ENCODE data around the gene SLF2.

Gene SLF2

GRCh38 chr10:100886963-100887362, 25.8 kb upstream of the SLF2 start:
- H3K9me3 Mint-ChIP-seq = no peaks in the 10 kb centered on the region
- ATAC-seq (no peak), DNase-seq (no peak)
- no peak overlapping the region for H3K27ac Mint-ChIP-seq
- H3K36me3 Mint-ChIP-seq (ENCODE audit: low read depth) = no peaks in the 10 kb centered on the region
- no peak overlapping the region for H3K4me3 Mint-ChIP-seq
- peaks cover 12% of the 10 kb centered on the region for H3K27me3 Mint-ChIP-seq
- H3K4me1 Mint-ChIP-seq = no peaks in the 10 kb centered on the region

GRCh38 chr10:100887761-100888296, 24.9 kb upstream of the SLF2 start:
- no peaks in the 10 kb centered on the region for H3K9me3 Mint-ChIP-seq
- no peak overlapping the region for H3K27ac Mint-ChIP-seq
- no peaks in the 10 kb centered on the region for H3K4me1 Mint-ChIP-seq
- no peaks in the 10 kb centered on the region for H3K36me3 Mint-ChIP-seq (ENCODE audit: low read depth)
- H3K27me3 Mint-ChIP-seq = peaks cover 14% of the 10 kb centered on the region
- DNase-seq (no peak), ATAC-seq (no peak)
- H3K4me3 Mint-ChIP-seq = no peak overlapping the region

GRCh38 chr10:100888957-100889356, 23.8 kb upstream of the SLF2 start:
- no peak for ATAC-seq
- no peaks in the 10 kb centered on the region for H3K4me1 Mint-ChIP-seq
- no peak overlapping the region for H3K4me3 Mint-ChIP-seq
- H3K27me3 Mint-ChIP-seq = peaks cover 14% of the 10 kb centered on the region
- H3K9me3 Mint-ChIP-seq = no peaks in the 10 kb centered on the region
- H3K27ac Mint-ChIP-seq = no peak overlapping the region
- no peak for DNase-seq
- no peaks in the 10 kb centered on the region for H3K36me3 Mint-ChIP-seq (ENCODE audit: low read depth)

DNA sequence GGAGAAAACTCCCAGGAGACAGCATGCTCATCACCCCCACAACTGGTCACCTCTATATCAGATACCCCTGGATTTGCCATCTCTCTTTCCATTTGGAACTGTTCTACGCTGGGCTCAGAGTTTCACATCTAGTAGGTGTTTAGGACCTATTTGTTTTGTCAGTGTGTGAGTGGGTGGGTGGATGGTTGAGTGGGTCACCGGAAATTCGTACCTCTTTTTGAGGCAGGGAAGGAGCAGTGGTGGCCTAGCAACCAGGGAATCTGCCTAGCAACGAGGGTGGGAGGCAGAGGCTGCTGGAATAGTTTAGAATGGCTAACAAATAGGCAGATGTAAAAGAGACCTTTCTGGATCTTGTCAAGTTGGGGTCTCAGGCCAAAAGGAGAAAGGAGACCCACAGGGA, 23.2 kb upstream of the SLF2 start:
- no peaks in the 10 kb centered on the region for H3K36me3 Mint-ChIP-seq (ENCODE audit: low read depth)
- peaks cover 14% of the 10 kb centered on the region for H3K27me3 Mint-ChIP-seq
- no peaks in the 10 kb centered on the region for H3K4me1 Mint-ChIP-seq
- H3K9me3 Mint-ChIP-seq = no peaks in the 10 kb centered on the region
- H3K4me3 Mint-ChIP-seq = no peak overlapping the region
- ATAC-seq (no peak), DNase-seq (no peak)
- H3K27ac Mint-ChIP-seq = no peak overlapping the region

DNA sequence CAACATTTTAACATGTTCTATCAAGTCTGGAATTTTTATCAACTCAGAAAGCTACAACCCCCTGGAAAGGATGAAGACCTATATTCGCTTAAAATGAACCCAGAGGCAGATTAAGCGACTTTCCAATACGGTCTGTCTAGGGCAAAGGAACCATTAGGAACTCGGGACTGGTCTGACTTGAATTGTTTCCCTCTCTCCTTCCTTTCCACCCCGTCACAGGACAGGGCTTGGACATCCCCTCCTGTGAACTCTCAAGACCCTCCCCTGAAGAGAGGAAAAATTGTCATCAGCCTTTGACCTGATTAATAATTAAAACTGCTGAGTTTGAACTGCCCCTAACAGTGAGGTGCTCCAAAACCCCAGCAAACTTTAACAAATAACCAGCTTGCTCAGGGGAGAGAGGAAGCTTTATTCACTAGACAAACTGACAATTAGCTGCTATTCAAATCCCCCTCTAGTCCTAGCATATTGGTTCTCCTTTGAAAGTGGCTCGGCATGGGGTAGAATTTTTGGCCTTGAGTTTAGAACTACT, 22.6 kb upstream of the SLF2 start:
- Mint-ChIP-seq H3K27me3 (peaks cover 15% of the 10 kb centered on the region), H3K9me3 (no peaks in the 10 kb centered on the region), H3K4me1 (no peaks in the 10 kb centered on the region), H3K36me3 (ENCODE audit: low read depth) (no peaks in the 10 kb centered on the region), H3K27ac (no peak overlapping the region), H3K4me3 (no peak overlapping the region)
- no peak for DNase-seq
- no peak for ATAC-seq

- no peaks in the 10 kb centered on the region for H3K9me3 Mint-ChIP-seq
- no peaks in the 10 kb centered on the region for H3K36me3 Mint-ChIP-seq (ENCODE audit: low read depth)
- no peak overlapping the region for H3K4me3 Mint-ChIP-seq
- ATAC-seq = no peak
- H3K27ac Mint-ChIP-seq = no peak overlapping the region
- DNase-seq = no peak
- H3K27me3 Mint-ChIP-seq = peaks cover 20% of the 10 kb centered on the region
- no peaks in the 10 kb centered on the region for H3K4me1 Mint-ChIP-seq
Measured at GRCh38 chr10:100890673-100891317, 22.0 kb upstream of the SLF2 start.

GRCh38 chr10:100894033-100894432, 18.7 kb upstream of the SLF2 start:
- ATAC-seq (no peak), DNase-seq (no peak)
- Mint-ChIP-seq H3K27me3 (peaks cover 15% of the 10 kb centered on the region), H3K9me3 (no peaks in the 10 kb centered on the region), H3K4me3 (no peak overlapping the region), H3K36me3 (ENCODE audit: low read depth) (no peaks in the 10 kb centered on the region), H3K27ac (no peak overlapping the region), H3K4me1 (no peaks in the 10 kb centered on the region)

DNA sequence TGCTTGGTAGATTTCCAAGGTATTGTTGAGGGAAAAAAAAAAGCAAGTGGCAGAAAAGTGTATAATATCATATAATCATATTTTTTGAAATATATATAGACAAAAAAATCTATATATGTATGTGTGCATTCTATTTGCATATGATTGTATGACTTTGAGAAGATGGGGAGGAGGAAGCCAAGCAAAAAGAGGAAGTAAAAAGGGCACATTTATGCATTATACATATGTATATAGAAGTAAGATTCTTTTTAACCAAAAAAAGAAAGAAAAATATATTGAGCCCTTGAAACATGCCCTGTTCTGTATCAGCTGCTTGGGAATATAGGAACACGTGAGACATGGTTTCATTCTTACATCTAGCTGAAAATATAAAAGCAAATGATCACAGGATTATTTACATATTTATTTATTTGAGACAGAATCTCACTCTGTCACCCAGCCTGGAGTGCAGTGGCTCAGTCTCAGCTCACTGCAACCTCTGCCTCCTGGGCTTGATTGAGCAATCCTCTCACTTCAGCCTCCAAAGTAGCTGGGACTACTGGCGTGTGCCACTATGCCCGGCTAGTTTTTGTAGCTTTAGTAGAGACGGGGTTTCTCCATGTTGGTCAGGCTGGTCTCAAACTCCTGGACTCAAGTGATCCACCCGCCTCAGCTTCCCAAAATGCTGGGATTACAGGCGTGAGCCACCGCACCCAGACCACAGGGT, 18.0 kb upstream of the SLF2 start:
- peaks cover 15% of the 10 kb centered on the region for H3K27me3 Mint-ChIP-seq
- no peak overlapping the region for H3K4me3 Mint-ChIP-seq
- H3K9me3 Mint-ChIP-seq = no peaks in the 10 kb centered on the region
- no peak overlapping the region for H3K27ac Mint-ChIP-seq
- H3K4me1 Mint-ChIP-seq = no peaks in the 10 kb centered on the region
- no peak for ATAC-seq
- H3K36me3 Mint-ChIP-seq (ENCODE audit: low read depth) = no peaks in the 10 kb centered on the region
- no peak for DNase-seq

DNA sequence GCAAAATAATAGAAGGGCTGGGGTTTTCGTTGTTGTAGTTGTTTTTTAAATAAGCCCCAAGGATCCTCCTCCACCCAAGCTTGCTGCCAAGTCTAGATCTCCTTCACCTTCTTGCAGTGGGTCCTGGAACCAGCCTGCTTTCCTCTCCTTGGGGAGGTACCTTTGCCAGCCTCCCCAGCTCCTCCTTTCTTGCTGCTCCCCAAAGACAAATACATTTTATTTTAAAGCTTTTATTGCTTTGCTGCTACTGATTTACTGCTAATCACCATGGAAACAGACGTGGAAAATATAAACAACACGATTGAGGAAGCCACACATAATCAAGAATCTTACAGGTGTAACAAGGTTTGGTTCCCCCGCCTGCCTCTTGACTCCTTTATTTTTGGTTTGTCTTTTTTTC, 17.4 kb upstream of the SLF2 start:
- no peaks in the 10 kb centered on the region for H3K36me3 Mint-ChIP-seq (ENCODE audit: low read depth)
- no peak for DNase-seq
- ATAC-seq = no peak
- no peak overlapping the region for H3K27ac Mint-ChIP-seq
- no peaks in the 10 kb centered on the region for H3K4me1 Mint-ChIP-seq
- H3K9me3 Mint-ChIP-seq = no peaks in the 10 kb centered on the region
- H3K4me3 Mint-ChIP-seq = no peak overlapping the region
- H3K27me3 Mint-ChIP-seq = peaks cover 19% of the 10 kb centered on the region

GRCh38 chr10:100895896-100896295, 16.9 kb upstream of the SLF2 start:
- H3K4me3 Mint-ChIP-seq = no peak overlapping the region
- no peaks in the 10 kb centered on the region for H3K4me1 Mint-ChIP-seq
- H3K27ac Mint-ChIP-seq = no peak overlapping the region
- peaks cover 16% of the 10 kb centered on the region for H3K27me3 Mint-ChIP-seq
- no peaks in the 10 kb centered on the region for H3K9me3 Mint-ChIP-seq
- H3K36me3 Mint-ChIP-seq (ENCODE audit: low read depth) = no peaks in the 10 kb centered on the region
- DNase-seq (no peak), ATAC-seq (no peak)

- no peaks in the 10 kb centered on the region for H3K36me3 Mint-ChIP-seq (ENCODE audit: low read depth)
- no peak for ATAC-seq
Measured at GRCh38 chr10:100896876-100897461, 15.8 kb upstream of the SLF2 start.

GRCh38 chr10:100897976-100898375, 14.8 kb upstream of the SLF2 start:
- ATAC-seq (no peak), DNase-seq (no peak)
- Mint-ChIP-seq H3K4me3 (no peak overlapping the region), H3K27me3 (peaks cover 10% of the 10 kb centered on the region), H3K4me1 (no peaks in the 10 kb centered on the region), H3K9me3 (no peaks in the 10 kb centered on the region), H3K36me3 (ENCODE audit: low read depth) (no peaks in the 10 kb centered on the region), H3K27ac (no peak overlapping the region)

More at GRCh38 chr10:100896876-100897461, 15.8 kb upstream of the SLF2 start:
- Mint-ChIP-seq H3K4me3 (no peak overlapping the region), H3K4me1 (no peaks in the 10 kb centered on the region), H3K27ac (no peak overlapping the region), H3K9me3 (no peaks in the 10 kb centered on the region), H3K27me3 (peaks cover 13% of the 10 kb centered on the region)
- DNase-seq = no peak

DNA sequence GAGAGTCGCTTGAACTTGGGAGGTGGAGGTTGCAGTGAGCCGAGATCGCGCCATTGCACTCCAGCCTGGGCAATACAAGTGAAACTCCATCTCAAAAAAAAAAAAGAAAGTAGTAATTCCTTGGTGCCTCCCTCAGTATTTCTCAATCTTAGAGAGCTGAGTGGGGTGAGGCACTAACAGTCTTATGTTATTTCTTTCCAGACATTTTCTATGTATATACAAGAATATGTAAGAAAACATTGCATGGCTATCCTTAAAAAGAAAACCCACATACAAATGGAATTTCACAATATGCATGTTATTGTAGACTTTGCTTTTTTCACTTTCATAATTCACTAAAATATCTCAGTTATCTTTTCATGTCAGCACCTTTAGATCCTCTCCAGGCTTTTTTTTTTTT, 13.6 kb upstream of the SLF2 start:
- Mint-ChIP-seq H3K4me1 (no peaks in the 10 kb centered on the region), H3K9me3 (no peaks in the 10 kb centered on the region), H3K36me3 (ENCODE audit: low read depth) (no peaks in the 10 kb centered on the region), H3K27me3 (peaks cover 16% of the 10 kb centered on the region), H3K4me3 (no peak overlapping the region), H3K27ac (no peak overlapping the region)
- no peak for DNase-seq
- ATAC-seq = no peak

GRCh38 chr10:100901051-100901450, 11.7 kb upstream of the SLF2 start:
- Mint-ChIP-seq H3K27me3 (peaks cover 10% of the 10 kb centered on the region), H3K27ac (no peak overlapping the region), H3K4me1 (no peaks in the 10 kb centered on the region), H3K9me3 (no peaks in the 10 kb centered on the region), H3K36me3 (ENCODE audit: low read depth) (no peaks in the 10 kb centered on the region), H3K4me3 (no peak overlapping the region)
- DNase-seq = no peak
- no peak for ATAC-seq

- H3K4me1 Mint-ChIP-seq = no peaks in the 10 kb centered on the region
- no peaks in the 10 kb centered on the region for H3K9me3 Mint-ChIP-seq
- no peak overlapping the region for H3K27ac Mint-ChIP-seq
- no peak for DNase-seq
- H3K4me3 Mint-ChIP-seq = no peak overlapping the region
- no peak for ATAC-seq
- no peaks in the 10 kb centered on the region for H3K36me3 Mint-ChIP-seq (ENCODE audit: low read depth)
- peaks cover 10% of the 10 kb centered on the region for H3K27me3 Mint-ChIP-seq
Measured at GRCh38 chr10:100902622-100903021, 10.1 kb upstream of the SLF2 start.
